Measurements from ENCODE around the gene CCDC171.

DNA sequence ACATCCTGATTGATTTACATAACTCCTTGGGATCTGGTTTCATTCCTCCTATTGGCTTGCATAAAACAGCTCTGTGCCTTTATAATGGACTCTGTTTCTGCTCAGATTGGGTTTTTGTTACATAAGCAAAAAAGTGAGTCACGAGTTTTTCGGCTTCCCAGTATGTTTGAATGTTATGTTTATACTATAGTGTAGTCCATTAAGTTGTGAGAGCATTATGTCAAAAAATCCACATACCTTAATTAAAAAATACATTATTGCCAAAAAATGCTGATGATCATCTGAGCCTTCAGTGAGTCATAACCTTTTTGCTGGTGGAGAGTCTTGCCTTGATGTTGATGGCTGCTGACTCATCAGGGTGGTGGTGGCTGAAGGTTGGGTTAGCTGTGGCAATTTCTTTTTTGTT is 144.6 kb downstream of the CCDC171 start:
- TF ChIP-seq POLR2A (IDR thresholded peaks at IDR 0.05): no peak
- TF ChIP-seq, protein P1, sequence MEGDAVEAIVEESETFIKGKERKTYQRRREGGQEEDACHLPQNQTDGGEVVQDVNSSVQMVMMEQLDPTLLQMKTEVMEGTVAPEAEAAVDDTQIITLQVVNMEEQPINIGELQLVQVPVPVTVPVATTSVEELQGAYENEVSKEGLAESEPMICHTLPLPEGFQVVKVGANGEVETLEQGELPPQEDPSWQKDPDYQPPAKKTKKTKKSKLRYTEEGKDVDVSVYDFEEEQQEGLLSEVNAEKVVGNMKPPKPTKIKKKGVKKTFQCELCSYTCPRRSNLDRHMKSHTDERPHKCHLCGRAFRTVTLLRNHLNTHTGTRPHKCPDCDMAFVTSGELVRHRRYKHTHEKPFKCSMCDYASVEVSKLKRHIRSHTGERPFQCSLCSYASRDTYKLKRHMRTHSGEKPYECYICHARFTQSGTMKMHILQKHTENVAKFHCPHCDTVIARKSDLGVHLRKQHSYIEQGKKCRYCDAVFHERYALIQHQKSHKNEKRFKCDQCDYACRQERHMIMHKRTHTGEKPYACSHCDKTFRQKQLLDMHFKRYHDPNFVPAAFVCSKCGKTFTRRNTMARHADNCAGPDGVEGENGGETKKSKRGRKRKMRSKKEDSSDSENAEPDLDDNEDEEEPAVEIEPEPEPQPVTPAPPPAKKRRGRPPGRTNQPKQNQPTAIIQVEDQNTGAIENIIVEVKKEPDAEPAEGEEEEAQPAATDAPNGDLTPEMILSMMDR (IDR thresholded peaks at IDR 0.05): no peak

Data from prostate gland (tissue), 2 donors.